ENCODE measurements around the gene SENP5.
A peak's percentile ranks its signal among the peaks of the same experiment; 100 is the strongest.
"Not testable (repeated sequence)": the region's sequence is repeated elsewhere in the genome, so short reads cannot be mapped to it uniquely, and the experiment has no call there.

The SENP5 gene

GRCh38 chr3:196844235-196845219 is 23.2 kb upstream of the SENP5 start:
- not testable (repeated sequence) for H3K9ac ChIP-seq (ENCODE audit: low read depth, low read length); H3K4me1 ChIP-seq (ENCODE audit: control insufficient read depth, insufficient read depth, low read length); H3K27ac ChIP-seq (ENCODE audit: low read depth, low read length); H3K27me3 ChIP-seq (ENCODE audit: control insufficient read depth, insufficient read depth, low read length); H3K36me3 ChIP-seq (ENCODE audit: control insufficient read depth, insufficient read depth, low read length); H3K4me3 ChIP-seq (ENCODE audit: low read depth, low read length)
- peaks cover 20% of the 10 kb centered on the region for H3K9me3 ChIP-seq (ENCODE audit: control insufficient read depth, insufficient read depth, low read length)

DNA sequence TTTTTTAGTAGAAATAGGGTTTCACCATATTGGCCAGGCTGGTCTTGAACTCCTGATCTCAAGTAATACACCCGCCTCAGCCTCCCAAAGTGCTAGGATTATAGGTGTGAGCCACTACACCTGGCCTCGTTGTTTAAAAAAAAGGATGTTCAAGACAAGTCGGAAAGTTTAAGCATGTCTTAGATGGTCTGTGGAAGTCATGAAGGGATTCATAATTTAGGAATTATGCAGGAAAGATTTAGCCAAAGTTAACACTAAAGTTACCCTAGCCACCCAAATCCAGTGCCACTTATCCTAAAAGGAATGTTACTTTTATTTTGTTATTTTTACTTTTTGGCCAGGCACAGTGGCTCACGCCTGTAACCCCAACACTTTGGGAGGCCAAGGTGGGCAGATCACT is 19.3 kb upstream of the SENP5 start:
- peaks cover 30% of the 10 kb centered on the region for H3K9me3 ChIP-seq (ENCODE audit: control insufficient read depth, insufficient read depth, low read length)
- not testable (repeated sequence) for H3K27ac ChIP-seq (ENCODE audit: low read depth, low read length); H3K9ac ChIP-seq (ENCODE audit: low read depth, low read length); H3K4me3 ChIP-seq (ENCODE audit: low read depth, low read length); H3K27me3 ChIP-seq (ENCODE audit: control insufficient read depth, insufficient read depth, low read length); H3K4me1 ChIP-seq (ENCODE audit: control insufficient read depth, insufficient read depth, low read length); H3K36me3 ChIP-seq (ENCODE audit: control insufficient read depth, insufficient read depth, low read length)

DNA sequence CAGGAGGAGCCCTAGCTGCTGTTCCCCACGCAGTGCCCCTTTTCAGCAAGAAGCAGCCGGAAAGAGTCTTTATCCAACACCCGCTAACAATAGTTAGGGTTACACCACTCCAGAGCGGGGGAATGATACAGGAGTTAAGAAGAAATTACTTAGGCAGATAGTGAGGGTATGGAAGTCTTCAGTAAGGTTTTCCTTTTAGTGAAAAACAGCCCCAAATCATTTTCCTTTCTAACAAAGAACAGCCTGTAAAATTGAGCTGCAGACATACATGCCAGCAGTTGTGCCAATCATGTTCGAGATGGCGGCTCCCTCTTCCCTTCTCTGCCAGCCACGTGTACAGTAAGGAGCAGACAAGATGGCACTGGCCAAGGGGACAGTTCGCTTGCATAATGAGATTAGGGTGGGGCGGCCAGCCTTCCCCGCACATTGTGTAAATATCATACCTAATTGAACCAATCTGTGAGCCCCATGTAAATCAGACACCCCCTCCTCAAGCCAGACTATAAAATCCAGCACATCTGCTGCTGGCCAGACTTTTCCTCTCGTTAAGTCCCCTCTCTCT is 18.5 kb upstream of the SENP5 start:
- Histone ChIP-seq H3K4me1 (ENCODE audit: control insufficient read depth, insufficient read depth, low read length) (no peaks in the 10 kb centered on the region), H3K27me3 (ENCODE audit: control insufficient read depth, insufficient read depth, low read length) (no peaks in the 10 kb centered on the region), H3K27ac (ENCODE audit: low read depth, low read length) (no peak overlapping the region), H3K9ac (ENCODE audit: low read depth, low read length) (no peak overlapping the region), H3K9me3 (ENCODE audit: control insufficient read depth, insufficient read depth, low read length) (peaks cover 30% of the 10 kb centered on the region), H3K4me3 (ENCODE audit: low read depth, low read length) (no peak overlapping the region), H3K36me3 (ENCODE audit: control insufficient read depth, insufficient read depth, low read length) (no peaks in the 10 kb centered on the region)

- not testable (repeated sequence) for H3K4me1 ChIP-seq (ENCODE audit: control insufficient read depth, insufficient read depth, low read length); H3K4me3 ChIP-seq (ENCODE audit: low read depth, low read length); H3K9me3 ChIP-seq (ENCODE audit: control insufficient read depth, insufficient read depth, low read length); H3K27ac ChIP-seq (ENCODE audit: low read depth, low read length); H3K9ac ChIP-seq (ENCODE audit: low read depth, low read length); H3K36me3 ChIP-seq (ENCODE audit: control insufficient read depth, insufficient read depth, low read length); H3K27me3 ChIP-seq (ENCODE audit: control insufficient read depth, insufficient read depth, low read length)
Measured at GRCh38 chr3:196863000-196863399, 4.7 kb upstream of the SENP5 start.

DNA sequence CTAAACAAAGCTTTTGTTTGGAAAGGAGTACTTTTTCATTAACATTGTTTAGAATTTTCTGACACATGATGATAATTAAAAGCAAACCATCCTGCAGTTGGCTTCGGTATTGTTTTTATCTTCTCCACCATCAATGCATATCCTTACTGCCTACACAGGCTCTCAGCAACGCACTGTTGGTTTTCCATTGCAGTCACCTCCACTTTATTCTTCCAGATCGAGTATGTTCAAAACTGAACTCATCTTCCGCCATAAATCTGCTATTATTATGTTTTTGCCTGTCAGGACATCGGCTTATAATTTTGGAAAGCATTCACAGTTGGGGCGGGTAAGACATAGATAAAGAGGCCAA is 589 bp upstream of the SENP5 start:
- no peaks in the 10 kb centered on the region for H3K27me3 ChIP-seq (ENCODE audit: control insufficient read depth, insufficient read depth, low read length)
- H3K27ac ChIP-seq (ENCODE audit: low read depth, low read length) = peak overlapping the region; percentile 88
- no peaks in the 10 kb centered on the region for H3K36me3 ChIP-seq (ENCODE audit: control insufficient read depth, insufficient read depth, low read length)
- peak overlapping the region; percentile 60; the same call in 1 of the 2 replicates for H3K9ac ChIP-seq (ENCODE audit: low read depth, low read length)
- H3K4me3 ChIP-seq (ENCODE audit: low read depth, low read length) = peak overlapping the region; percentile 90
- H3K4me1 ChIP-seq (ENCODE audit: control insufficient read depth, insufficient read depth, low read length) = 0 out of 2 replicates have a peak, but pooled peaks cover 4% of the 10 kb centered on the region
- no peaks in the 10 kb centered on the region for H3K9me3 ChIP-seq (ENCODE audit: control insufficient read depth, insufficient read depth, low read length)

DNA sequence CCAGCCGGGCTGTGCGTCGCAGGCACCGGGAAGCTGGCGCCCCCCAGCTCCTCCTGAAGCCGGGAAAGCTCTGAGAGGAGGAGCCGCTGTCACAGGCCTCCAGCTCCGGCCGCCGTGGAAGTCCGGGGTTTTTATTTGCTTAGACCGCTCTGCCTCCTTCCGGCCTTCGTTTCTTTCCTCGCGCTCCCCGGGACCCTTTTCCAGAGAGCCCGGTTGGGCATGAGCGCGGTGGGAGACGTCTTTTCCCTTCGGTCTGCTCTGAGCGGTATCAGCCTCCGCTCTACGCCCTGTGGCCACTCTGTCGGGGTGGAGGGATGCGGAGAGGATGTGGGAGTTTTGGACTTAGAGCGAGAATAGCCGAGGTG is 559 bp downstream of the SENP5 start:
- Histone ChIP-seq H3K27ac (ENCODE audit: low read depth, low read length) (peak overlapping the region; percentile 88), H3K9ac (ENCODE audit: low read depth, low read length) (peak overlapping the region; percentile 77), H3K36me3 (ENCODE audit: control insufficient read depth, insufficient read depth, low read length) (no peaks in the 10 kb centered on the region), H3K27me3 (ENCODE audit: control insufficient read depth, insufficient read depth, low read length) (no peaks in the 10 kb centered on the region), H3K4me1 (ENCODE audit: control insufficient read depth, insufficient read depth, low read length) (0 out of 2 replicates have a peak, but pooled peaks cover 4% of the 10 kb centered on the region), H3K9me3 (ENCODE audit: control insufficient read depth, insufficient read depth, low read length) (no peaks in the 10 kb centered on the region), H3K4me3 (ENCODE audit: low read depth, low read length) (peak overlapping the region; percentile 90)

DNA sequence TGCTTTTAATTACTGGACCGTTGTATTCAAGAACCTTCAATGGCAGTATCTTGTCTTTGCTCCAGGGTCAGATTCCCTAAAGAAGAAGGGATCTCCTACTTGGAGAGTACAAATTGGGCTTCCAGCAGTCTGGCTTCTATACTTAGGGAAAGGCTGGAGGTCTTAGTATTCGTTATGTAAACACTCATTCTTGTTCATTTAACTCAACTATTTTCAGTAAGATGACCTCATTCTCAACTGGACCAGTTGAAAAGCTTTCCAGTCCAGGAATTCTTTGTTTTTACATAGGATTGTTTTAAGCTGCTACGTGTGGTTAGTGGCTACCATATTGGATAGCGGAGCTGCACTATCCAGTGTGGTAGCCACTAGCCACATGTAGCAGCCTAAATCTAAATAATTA is 4.6 kb downstream of the SENP5 start:
- H3K4me1 ChIP-seq (ENCODE audit: control insufficient read depth, insufficient read depth, low read length) = 0 out of 2 replicates have a peak, but pooled peaks cover 4% of the 10 kb centered on the region
- H3K9ac ChIP-seq (ENCODE audit: low read depth, low read length) = no peak overlapping the region
- no peaks in the 10 kb centered on the region for H3K27me3 ChIP-seq (ENCODE audit: control insufficient read depth, insufficient read depth, low read length)
- no peaks in the 10 kb centered on the region for H3K36me3 ChIP-seq (ENCODE audit: control insufficient read depth, insufficient read depth, low read length)
- no peak overlapping the region for H3K4me3 ChIP-seq (ENCODE audit: low read depth, low read length)
- H3K9me3 ChIP-seq (ENCODE audit: control insufficient read depth, insufficient read depth, low read length) = no peaks in the 10 kb centered on the region
- no peak overlapping the region for H3K27ac ChIP-seq (ENCODE audit: low read depth, low read length)

DNA sequence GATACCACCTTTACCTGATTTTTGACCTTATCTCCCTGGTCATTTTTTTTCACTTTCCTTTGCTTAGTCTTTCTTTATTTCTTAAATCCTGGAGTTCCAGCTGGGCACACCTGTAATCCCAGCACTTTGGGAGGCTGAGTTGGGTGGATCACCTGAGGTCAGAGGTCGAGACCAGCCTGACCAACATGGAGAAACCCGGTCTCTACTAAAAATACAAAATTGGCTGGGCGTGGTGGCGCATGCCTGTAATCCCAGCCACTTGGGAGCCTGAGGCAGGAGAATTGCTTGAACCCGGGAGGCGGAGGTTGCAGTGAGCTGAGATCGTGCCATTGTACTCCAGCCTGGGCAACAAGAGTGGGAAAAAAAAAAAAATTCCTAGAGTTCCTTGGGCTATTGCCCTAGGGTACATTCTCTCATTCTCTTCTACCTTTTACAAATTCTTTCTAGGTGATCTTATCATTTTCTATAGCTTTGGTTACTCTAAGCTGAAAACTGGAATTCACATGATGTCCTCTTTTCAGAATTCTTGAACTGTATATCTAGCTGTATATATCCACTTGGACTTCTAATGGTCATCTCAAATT is 6.9 kb downstream of the SENP5 start:
- not testable (repeated sequence) for H3K27ac ChIP-seq (ENCODE audit: low read depth, low read length); H3K4me3 ChIP-seq (ENCODE audit: low read depth, low read length); H3K9ac ChIP-seq (ENCODE audit: low read depth, low read length); H3K27me3 ChIP-seq (ENCODE audit: control insufficient read depth, insufficient read depth, low read length); H3K36me3 ChIP-seq (ENCODE audit: control insufficient read depth, insufficient read depth, low read length); H3K4me1 ChIP-seq (ENCODE audit: control insufficient read depth, insufficient read depth, low read length); H3K9me3 ChIP-seq (ENCODE audit: control insufficient read depth, insufficient read depth, low read length)

DNA sequence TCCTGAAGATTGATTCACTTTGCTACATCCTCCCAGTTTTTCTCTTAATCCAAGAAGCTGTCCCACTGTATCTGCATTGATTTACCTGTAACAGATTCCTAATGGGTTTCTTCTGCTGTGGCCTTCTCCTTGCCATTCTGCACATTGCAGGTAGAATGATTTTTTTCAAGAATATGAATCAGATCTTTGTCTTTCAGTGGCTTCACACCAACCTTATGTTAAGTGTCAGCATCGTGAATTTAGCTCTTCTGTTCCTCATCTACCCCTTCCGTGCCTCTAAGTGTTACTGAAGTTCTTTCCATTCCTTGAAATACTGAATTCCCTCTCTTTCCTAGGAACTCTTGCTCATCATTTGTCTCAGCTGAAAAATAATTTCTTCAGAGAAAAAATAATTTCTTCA is 7.5 kb downstream of the SENP5 start:
- no peaks in the 10 kb centered on the region for H3K27me3 ChIP-seq (ENCODE audit: control insufficient read depth, insufficient read depth, low read length)
- no peak overlapping the region for H3K27ac ChIP-seq (ENCODE audit: low read depth, low read length)
- H3K9ac ChIP-seq (ENCODE audit: low read depth, low read length) = no peak overlapping the region
- H3K4me1 ChIP-seq (ENCODE audit: control insufficient read depth, insufficient read depth, low read length) = no peaks in the 10 kb centered on the region
- no peak overlapping the region for H3K4me3 ChIP-seq (ENCODE audit: low read depth, low read length)
- no peaks in the 10 kb centered on the region for H3K36me3 ChIP-seq (ENCODE audit: control insufficient read depth, insufficient read depth, low read length)
- H3K9me3 ChIP-seq (ENCODE audit: control insufficient read depth, insufficient read depth, low read length) = no peaks in the 10 kb centered on the region

- Histone ChIP-seq H3K9ac (ENCODE audit: low read depth, low read length) (no peak overlapping the region), H3K36me3 (ENCODE audit: control insufficient read depth, insufficient read depth, low read length) (peaks cover 12% of the 10 kb centered on the region), H3K4me3 (ENCODE audit: low read depth, low read length) (no peak overlapping the region), H3K27ac (ENCODE audit: low read depth, low read length) (no peak overlapping the region), H3K27me3 (ENCODE audit: control insufficient read depth, insufficient read depth, low read length) (no peaks in the 10 kb centered on the region), H3K4me1 (ENCODE audit: control insufficient read depth, insufficient read depth, low read length) (no peaks in the 10 kb centered on the region), H3K9me3 (ENCODE audit: control insufficient read depth, insufficient read depth, low read length) (no peaks in the 10 kb centered on the region)
Measured at GRCh38 chr3:196883361-196883760, 15.6 kb downstream of the SENP5 start.

- H3K27ac ChIP-seq (ENCODE audit: low read depth, low read length) = no peak overlapping the region
- no peaks in the 10 kb centered on the region for H3K27me3 ChIP-seq (ENCODE audit: control insufficient read depth, insufficient read depth, low read length)
- H3K4me3 ChIP-seq (ENCODE audit: low read depth, low read length) = no peak overlapping the region
- H3K9me3 ChIP-seq (ENCODE audit: control insufficient read depth, insufficient read depth, low read length) = no peaks in the 10 kb centered on the region
- peaks cover 12% of the 10 kb centered on the region for H3K36me3 ChIP-seq (ENCODE audit: control insufficient read depth, insufficient read depth, low read length)
- no peaks in the 10 kb centered on the region for H3K4me1 ChIP-seq (ENCODE audit: control insufficient read depth, insufficient read depth, low read length)
- no peak overlapping the region for H3K9ac ChIP-seq (ENCODE audit: low read depth, low read length)
Measured at GRCh38 chr3:196886144-196886543, 18.4 kb downstream of the SENP5 start.
